Astrocyte of the spinal cord (primary cell): ENCODE results near the gene ITGA8.

ENCODE experiments used
- DNase-seq: peaks from one replicate; pipeline ENCODE4 v3.0.0; 2011; ENCODE audit warnings: low read depth, low spot score
- H3K4me3 ChIP-seq: 2 replicates; pipeline ENCODE4 v1.5.1; 2011; ENCODE audit warnings: low read depth, mild to moderate bottlenecking, low read length, moderate library complexity
- CTCF ChIP-seq: IDR thresholded peaks from 2 replicates; pipeline ENCODE4 v1.5.1; 2012; ENCODE audit warnings: low read depth, mild to moderate bottlenecking, low read length, inconsistent platforms
- in situ Hi-C: cut with HindIII; loops from 2 replicates; pipeline ENCODE4 v1.10.0; 2017; ENCODE audit warnings: low sequenced_read_pairs

Gene ITGA8

GRCh38 chr10:15518250-15518649, 201.5 kb downstream of the ITGA8 start:
- in situ Hi-C loops, result no loop called here
- H3K4me3 ChIP-seq, result no peak overlapping the region
- peak; percentile 29 for DNase-seq
- TF ChIP-seq CTCF, result no peak

DNA sequence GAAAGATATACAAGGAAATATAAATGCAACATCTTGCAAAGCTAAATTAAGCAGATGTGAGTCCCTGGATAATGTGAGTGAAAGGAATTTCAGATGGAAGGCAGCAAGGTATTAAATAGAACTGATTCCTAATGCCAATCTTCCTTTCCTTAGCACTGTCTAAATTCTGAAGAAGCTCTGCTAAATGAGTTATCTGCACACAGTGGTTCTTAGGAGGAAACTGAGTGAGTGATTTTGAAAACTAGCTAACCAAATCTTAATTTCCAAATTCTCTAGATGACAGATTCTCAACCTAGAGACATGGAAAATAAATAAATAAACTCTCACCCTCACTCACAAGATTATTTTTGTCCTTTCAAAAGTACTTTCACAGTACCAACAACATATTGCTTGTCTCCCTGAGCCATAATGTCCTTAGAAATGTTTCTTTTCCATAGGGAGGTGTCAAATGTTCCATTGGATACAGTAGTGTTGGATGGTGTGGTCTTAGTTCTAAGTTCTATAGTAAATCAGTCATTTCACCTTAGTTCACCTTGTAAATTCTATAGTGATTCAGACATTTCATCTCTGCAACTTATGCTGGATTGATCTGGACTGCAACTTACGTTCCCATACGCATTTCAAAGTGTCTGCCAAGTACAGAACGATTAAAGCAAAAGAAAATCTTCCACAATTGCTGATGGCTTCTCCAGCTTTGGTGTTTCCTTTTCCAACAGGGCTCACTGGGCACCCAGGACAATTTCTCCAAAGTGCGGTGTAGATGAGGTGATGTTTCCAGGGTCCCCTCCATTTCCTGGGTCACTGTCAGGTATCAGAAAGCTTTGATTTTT, 203.3 kb downstream of the ITGA8 start:
- no peak for TF ChIP-seq CTCF
- in situ Hi-C loops, result no loop called here
- DNase-seq, result no peak
- H3K4me3 ChIP-seq, result no peak overlapping the region

DNA sequence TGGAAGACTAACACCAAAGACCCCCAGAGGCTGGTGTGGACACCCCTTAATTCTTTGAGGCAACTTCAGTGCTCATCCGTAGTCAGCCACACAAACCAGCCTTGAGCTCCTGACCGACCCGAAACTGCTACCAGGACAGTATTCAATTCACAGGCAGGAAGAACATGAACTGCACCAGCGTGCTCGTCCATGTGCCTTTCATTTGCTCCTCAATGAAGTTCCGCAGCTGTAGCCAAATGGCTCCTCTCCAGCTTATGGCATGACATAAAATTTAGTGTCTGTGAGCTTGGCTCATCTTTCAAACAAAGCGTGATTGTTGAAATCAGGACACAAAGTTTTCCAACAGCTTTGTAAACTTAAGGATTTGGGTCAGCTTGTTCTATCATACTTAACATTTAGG, 204.5 kb downstream of the ITGA8 start:
- no peak for TF ChIP-seq CTCF
- DNase-seq, result no peak
- H3K4me3 ChIP-seq, result no peak overlapping the region
- in situ Hi-C loops, result no loop called here

DNA sequence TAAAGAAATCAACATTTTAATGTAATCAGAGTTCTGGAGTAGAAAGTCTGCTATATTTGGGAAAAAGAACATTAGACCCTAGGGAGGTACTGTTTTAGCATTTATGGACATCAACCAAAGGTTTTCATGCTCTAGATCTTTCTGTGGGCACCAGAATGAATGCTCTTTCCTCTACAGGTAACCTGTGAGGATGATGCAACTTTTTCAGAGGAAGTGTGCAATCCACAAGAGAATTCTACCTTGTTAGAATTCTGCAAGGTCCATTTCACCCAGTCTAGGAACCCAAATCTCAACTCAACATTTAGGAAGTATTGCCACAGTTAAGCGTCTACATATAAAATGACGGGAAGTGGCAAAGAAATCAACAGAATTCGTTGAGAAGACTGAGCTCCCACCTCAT, 208.8 kb downstream of the ITGA8 start:
- no peak for DNase-seq
- H3K4me3 ChIP-seq, result no peak overlapping the region
- in situ Hi-C loops, result no loop called here
- TF ChIP-seq CTCF, result no peak

GRCh38 chr10:15505329-15505728, 214.4 kb downstream of the ITGA8 start:
- DNase-seq, result no peak
- no peak overlapping the region for H3K4me3 ChIP-seq
- no peak for TF ChIP-seq CTCF
- in situ Hi-C loops, result no loop called here

GRCh38 chr10:15504101-15504840, 215.5 kb downstream of the ITGA8 start:
- H3K4me3 ChIP-seq, result no peak overlapping the region
- peak; percentile 82 for DNase-seq
- in situ Hi-C loops, result no loop called here
- no peak for TF ChIP-seq CTCF
